H1 (cell line): Measurements from ENCODE around the gene NCAPD2. TPM values are rescaled to one million over a fixed set of nuclear protein-coding genes. Genes with fewer than 3 reads are reported as not detected.

Experiments used
- MAFK ChIP-seq: IDR thresholded peaks from 2 replicates; pipeline ENCODE4 v1.6.1; 2012; ENCODE audit warnings: low read depth, mild to moderate bottlenecking, improper control_type of control experiment, low read length
- polyA plus RNA-seq, 7 experiments: library from polyadenylated mRNA; depleted of rRNA in 3 of 7; stranded (reverse) in 5 of 7; unstranded in 2 of 7; fragments of >200 nt in 5 of 7; fragments of 200-250 nt in 2 of 7; gene quantifications; 1 replicate in 5 of 7; 2 replicates in 1 of 7; 4 replicates in 1 of 7; pipeline versions ENCODE4 v1.2.1 to v1.2.3, GENCODE V29; 2011 to 2013; ENCODE audit warnings: missing spikeins in 2 of 7, mixed read lengths in 2 of 7
- total RNA-seq: library from RNA; stranded (reverse); fragmentation: NEBNext Ultra II Directional; extraction: Animal tissue kit (Norgen Biotek cat#: 25700); gene quantifications from 2 replicates; pipeline ENCODE4 v1.2.1, GENCODE V29; 2021

Gene NCAPD2
- total and polyA plus RNA-seq, 2 of the 8 experiments (the other 6 are each of a cell fraction or from before 2014, with no cell fraction given): 55.8 to 132 TPM

- TF ChIP-seq MAFK: no peak
These were observed 23.3 kb upstream of the NCAPD2 start, which contains the start of gene VAMP1 (continued) for GRCh38 chr12:6470375-6471163.
